Stomach (tissue), 9 donors: Measurements from ENCODE around the gene DNAJA3. TPM values are rescaled to one million over a fixed set of nuclear protein-coding genes. Genes with fewer than 3 reads are reported as not detected.
A peak's percentile ranks its signal among the peaks of the same experiment; 100 is the strongest.

ENCODE experiments used
- DNase-seq, 2 donors: peaks; one replicate each; pipeline versions ENCODE4 v3.0.0 to v3.0.0-alpha.2; 2013 to 2019
- H3K27ac ChIP-seq, 5 donors: fragments of 200-600 bp in 4 of 5; sonication (generic) in 4 of 5; one replicate each; pipeline ENCODE4 v1.5.1; 2013 to 2019; ENCODE audit warnings: mild to moderate bottlenecking in 1 of 5, moderate library complexity in 1 of 5
- H3K27me3 ChIP-seq, 3 donors: fragments of 200-600 bp; sonication (generic); one replicate each; pipeline ENCODE4 v1.5.1; 2017 to 2019; ENCODE audit warnings: mixed run types in 1 of 3
- H3K36me3 ChIP-seq, 4 donors: fragments of 200-600 bp; sonication (generic); 1 replicate in 3 of 4; 2 replicates in 1 of 4; pipeline ENCODE4 v1.5.1; 2016 to 2019
- H3K4me1 ChIP-seq, 4 donors: fragments of 200-600 bp; sonication (generic); one replicate each; pipeline ENCODE4 v1.5.1; 2016 to 2019
- H3K4me3 ChIP-seq, 4 donors: fragments of 200-600 bp; sonication (generic) in 3 of 4; one replicate each; pipeline ENCODE4 v1.5.1; 2016 to 2019; ENCODE audit warnings: mild to moderate bottlenecking in 1 of 4
- H3K9me3 ChIP-seq, 4 donors: fragments of 200-600 bp; sonication (generic); one replicate each; pipeline ENCODE4 v1.5.1; 2016 to 2019
- EP300 ChIP-seq: sonication (generic); formaldehyde crosslinking; IDR thresholded peaks from one replicate; pipeline ENCODE4 v1.6.1; 2017; ENCODE audit warnings: antibody characterized with exemption
- POLR2A ChIP-seq, 4 donors: fragments of 450-650 bp; IDR thresholded peaks; one replicate each; pipeline ENCODE4 v1.6.1; 2016; ENCODE audit warnings: antibody characterized with exemption in 4 of 4, control low read depth in 2 of 4, mild to moderate bottlenecking in 1 of 4, moderate library complexity in 1 of 4
- POLR2AphosphoS5 ChIP-seq, 3 donors: sonication (generic); formaldehyde crosslinking; IDR thresholded peaks; one replicate each; pipeline ENCODE4 v1.6.1; 2016; ENCODE audit warnings: antibody characterized with exemption in 3 of 3
- WGBS, 5 donors: extraction: QIAGEN DNeasy Blood & Tissue Kit in 3 of 5; methylation state at CpG; one replicate each; pipeline versions ENCODE4 v1.1.5 to v1.1.7; 2013 to 2018; 5-methylcytosine and 5-hydroxymethylcytosine counted together
- intact Hi-C: fragments of 100-400 bp; cut with DNase I; formaldehyde crosslinking; loops from one replicate; pipeline ENCODE4 v1.15.1; 2023; ENCODE audit warnings: low total_unique reads
- polyA plus RNA-seq, 3 donors: library from polyadenylated mRNA; stranded (reverse); fragments of 200-250 nt; gene quantifications; one replicate each; pipeline ENCODE4 v1.2.3, GENCODE V29; 2013
- total RNA-seq, 5 donors: library from RNA; depleted of rRNA; stranded (reverse); fragments of >200 nt; gene quantifications; one replicate each; pipeline versions ENCODE4 v1.1.0 to v1.2.3, GENCODE V29; 2014 to 2016
- TF ChIP-seq, protein P1 (sequence below), 7 experiments: fragments of 450-650 bp in 4 of 7; fragments of 200-600 bp in 3 of 7; sonication (generic) in 3 of 7; IDR thresholded peaks; one replicate each; pipeline ENCODE4 v1.5.1; 2016 to 2019; ENCODE audit warnings: antibody characterized with exemption in 7 of 7, control low read depth in 2 of 7, mild to moderate bottlenecking in 1 of 7
- donor health status: healthy with polysubstance abuse.
- donor health status: Bipolar disorder and iron deficiency.
- donor health status: healthy.

DNAJA3 gene
- total and polyA plus RNA-seq, 8 donors: 18.8 to 53.0 (median 29.2) TPM

DNA sequence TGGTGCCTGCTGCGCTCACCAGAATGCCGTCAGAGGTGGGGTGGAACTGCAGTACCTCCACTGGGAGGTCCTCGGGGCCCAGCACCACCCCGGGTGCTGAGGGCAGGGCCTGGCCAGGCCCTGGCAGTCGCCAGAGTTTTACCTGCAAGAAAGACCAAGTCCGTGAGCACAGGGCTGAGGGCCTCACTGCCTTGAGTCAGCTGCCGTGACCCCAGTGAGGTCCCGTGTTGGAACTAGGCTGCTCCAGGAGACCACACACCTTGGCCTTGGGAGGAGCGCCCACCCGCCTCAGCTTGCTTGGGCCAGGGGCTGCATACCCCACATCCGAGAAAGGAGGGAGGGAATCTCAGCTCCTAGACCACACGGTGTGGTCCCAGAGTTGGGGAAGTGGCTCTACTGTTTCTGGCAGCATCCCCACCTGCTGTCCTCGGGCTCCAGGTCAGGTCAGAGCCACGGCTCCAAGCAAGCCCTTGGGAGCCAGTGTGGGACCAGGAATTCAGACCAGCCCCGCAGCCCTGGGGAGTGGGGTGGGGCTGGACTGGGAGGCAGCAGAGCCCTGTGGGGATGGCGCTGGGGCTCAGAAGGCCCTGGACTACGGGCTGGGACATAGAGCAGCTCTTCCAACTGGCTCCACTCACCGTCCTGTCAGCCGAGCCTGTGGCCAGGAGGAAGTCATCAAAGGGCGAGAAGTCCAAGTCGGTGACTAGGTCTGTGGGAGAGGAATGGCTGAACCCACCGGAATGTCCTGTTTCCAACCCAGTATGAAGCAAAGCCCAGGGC is 17.9 kb upstream of the DNAJA3 start:
- intact Hi-C loops: no loop called here
- H3K36me3 ChIP-seq: peaks cover 35 to 90% (median 81%) of the 10 kb centered on the region in 4 donors

DNA sequence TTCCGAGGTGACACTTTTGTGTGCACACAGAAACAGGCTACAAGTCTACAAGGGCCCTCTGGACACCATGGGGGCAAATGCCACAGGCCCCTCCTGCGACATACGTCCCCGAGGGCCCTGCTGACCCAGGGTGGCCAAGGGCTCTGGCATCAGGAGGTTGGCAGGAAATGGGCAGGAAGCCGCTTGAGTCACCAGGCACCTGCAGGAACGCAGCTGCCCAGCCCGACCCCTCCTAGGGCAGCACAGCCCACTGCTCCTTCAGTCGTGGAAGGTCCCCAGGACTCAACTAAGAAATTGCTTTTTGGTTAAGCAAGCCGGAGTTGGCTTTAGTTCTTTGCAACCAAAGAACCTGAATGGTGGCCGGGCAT is 17.4 kb upstream of the DNAJA3 start:
- TF ChIP-seq, protein P1, sequence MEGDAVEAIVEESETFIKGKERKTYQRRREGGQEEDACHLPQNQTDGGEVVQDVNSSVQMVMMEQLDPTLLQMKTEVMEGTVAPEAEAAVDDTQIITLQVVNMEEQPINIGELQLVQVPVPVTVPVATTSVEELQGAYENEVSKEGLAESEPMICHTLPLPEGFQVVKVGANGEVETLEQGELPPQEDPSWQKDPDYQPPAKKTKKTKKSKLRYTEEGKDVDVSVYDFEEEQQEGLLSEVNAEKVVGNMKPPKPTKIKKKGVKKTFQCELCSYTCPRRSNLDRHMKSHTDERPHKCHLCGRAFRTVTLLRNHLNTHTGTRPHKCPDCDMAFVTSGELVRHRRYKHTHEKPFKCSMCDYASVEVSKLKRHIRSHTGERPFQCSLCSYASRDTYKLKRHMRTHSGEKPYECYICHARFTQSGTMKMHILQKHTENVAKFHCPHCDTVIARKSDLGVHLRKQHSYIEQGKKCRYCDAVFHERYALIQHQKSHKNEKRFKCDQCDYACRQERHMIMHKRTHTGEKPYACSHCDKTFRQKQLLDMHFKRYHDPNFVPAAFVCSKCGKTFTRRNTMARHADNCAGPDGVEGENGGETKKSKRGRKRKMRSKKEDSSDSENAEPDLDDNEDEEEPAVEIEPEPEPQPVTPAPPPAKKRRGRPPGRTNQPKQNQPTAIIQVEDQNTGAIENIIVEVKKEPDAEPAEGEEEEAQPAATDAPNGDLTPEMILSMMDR (IDR thresholded peaks at IDR 0.05): no peak
- TF ChIP-seq POLR2AphosphoS5 (IDR thresholded peaks at IDR 0.05): no peak
- no peak for TF ChIP-seq POLR2A (IDR thresholded peaks at IDR 0.05)
- no peak for TF ChIP-seq EP300
- no peak for DNase-seq
- Histone ChIP-seq H3K4me3 (no peak overlapping the region), H3K4me1 (peaks cover 14 to 54% (median 29%) of the 10 kb centered on the region in 4 donors), H3K36me3 (peaks cover 32 to 89% (median 79%) of the 10 kb centered on the region in 4 donors), H3K27ac (peak overlapping the region in 1 of 5 donors; percentile 28), H3K27me3 (no peaks in the 10 kb centered on the region), H3K9me3 (no peaks in the 10 kb centered on the region)
- 85 to 95% (median 87%) methylated on average over 10 of the region's 10 CpGs for WGBS, 5 donors
- intact Hi-C loops: no loop called here

More for the DNA sequence above, 17.9 kb upstream of the DNAJA3 start:
- H3K9me3 ChIP-seq: no peaks in the 10 kb centered on the region
- H3K4me3 ChIP-seq: no peak overlapping the region
- no peaks in the 10 kb centered on the region for H3K27me3 ChIP-seq
- DNase-seq: peak in 1 of 2 donors; percentile 26
- peak overlapping the region in 1 of 5 donors; percentile 28 for H3K27ac ChIP-seq
- peaks cover 14 to 50% (median 27%) of the 10 kb centered on the region in 4 donors for H3K4me1 ChIP-seq
- WGBS, 5 donors: 71 to 88% (median 87%) methylated on average over 11 to 22 of the region's 22 CpGs
- TF ChIP-seq POLR2AphosphoS5 (IDR thresholded peaks at IDR 0.05) (peak in 1 of 3 donors; percentile 20), POLR2A (IDR thresholded peaks at IDR 0.05) (no peak), EP300 (no peak)
- TF ChIP-seq, protein P1 (IDR thresholded peaks at IDR 0.05): no peak

DNA sequence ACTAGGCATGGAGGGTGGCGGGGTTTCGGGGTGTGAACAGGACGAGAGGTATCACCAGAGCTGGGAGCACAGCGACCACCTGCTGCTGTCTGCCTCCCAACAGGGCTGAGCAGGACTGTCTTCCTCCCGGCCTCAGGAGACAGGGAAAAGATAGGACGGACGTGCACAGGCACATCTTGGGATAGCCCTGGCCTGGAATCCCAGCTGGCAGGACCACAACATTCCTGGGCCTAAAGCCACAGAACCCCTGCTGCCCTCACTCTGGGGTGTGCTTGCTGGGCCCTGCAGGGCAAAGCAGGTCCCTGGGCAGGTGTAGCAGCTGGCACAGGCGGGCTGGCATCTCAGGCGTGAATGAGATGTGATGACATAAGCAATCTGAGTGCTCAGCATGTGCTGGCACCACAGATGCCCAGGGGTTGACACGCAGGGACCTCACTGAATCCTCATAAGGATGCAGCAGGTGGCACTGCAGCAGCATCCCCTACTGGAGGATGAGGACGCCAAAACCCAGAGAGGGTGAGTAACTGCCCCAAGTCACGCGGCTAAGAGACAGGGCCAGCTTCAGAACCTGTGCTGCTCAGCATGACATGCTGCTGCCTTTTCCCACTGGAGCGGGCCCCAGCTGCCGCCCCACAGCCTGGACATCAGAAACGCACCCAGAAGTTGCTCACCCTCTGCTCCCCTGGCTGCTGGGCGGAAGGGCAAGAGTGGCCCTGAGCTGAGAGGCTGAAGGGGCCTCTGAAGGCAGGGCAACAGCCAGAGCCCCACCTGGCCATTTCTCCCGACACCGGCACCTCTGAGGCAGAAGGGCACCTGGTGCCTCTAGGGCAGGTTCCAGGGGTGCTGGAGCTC is 16.4 kb upstream of the DNAJA3 start:
- TF ChIP-seq, protein P1 (IDR thresholded peaks at IDR 0.05): no peak
- TF ChIP-seq EP300: no peak
- Histone ChIP-seq H3K27me3 (no peaks in the 10 kb centered on the region), H3K4me1 (peaks cover 18 to 64% (median 34%) of the 10 kb centered on the region in 4 donors), H3K9me3 (no peaks in the 10 kb centered on the region), H3K27ac (no peak overlapping the region), H3K4me3 (no peak overlapping the region), H3K36me3 (peaks cover 32 to 79% (median 69%) of the 10 kb centered on the region in 4 donors)
- DNase-seq: peak in 1 of 2 donors; percentile 25
- 86 to 96% (median 90%) methylated on average over 7 to 19 of the region's 19 CpGs for WGBS, 5 donors
- intact Hi-C loops: no loop called here

DNA sequence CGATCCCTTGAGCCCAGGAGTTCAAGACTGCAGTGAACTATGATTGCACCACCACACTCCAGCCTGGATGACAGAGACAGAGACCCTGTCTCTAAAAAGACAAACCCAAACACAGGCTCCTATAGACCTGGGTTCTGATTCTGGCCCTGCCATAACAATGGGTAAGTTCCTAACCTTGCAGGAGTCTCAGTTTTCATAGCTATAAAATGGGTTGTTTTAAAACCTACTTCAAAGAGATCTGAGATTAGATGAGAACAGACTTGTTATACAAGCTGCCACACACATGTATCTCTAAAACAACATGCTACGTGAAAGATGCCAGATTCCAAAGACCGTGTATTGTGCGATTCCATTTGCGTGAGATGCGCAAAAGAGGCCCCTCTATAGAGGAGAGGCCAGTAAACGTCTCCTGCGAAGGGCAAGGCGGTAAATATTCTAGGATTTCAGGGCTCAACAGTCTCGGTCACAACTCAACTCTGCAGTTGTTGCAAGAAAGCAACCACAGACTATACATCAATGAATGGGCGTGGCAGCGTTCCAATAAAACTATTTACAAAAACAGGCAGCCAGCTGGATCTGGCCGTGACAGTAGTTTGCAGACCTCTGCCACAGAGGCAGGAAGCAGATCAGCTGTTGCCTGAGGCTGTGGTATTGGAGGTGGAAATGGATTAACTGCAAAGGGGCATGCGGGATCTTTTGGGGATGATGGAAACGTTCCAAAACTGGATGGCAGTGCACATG is 15.2 kb upstream of the DNAJA3 start:
- no peak overlapping the region for H3K4me3 ChIP-seq
- intact Hi-C loops: no loop called here
- no peaks in the 10 kb centered on the region for H3K9me3 ChIP-seq
- H3K4me1 ChIP-seq: peaks cover 30 to 76% (median 44%) of the 10 kb centered on the region in 4 donors
- peak; percentile 70 to 91 for DNase-seq
- H3K27me3 ChIP-seq: no peaks in the 10 kb centered on the region
- peaks cover 22 to 67% (median 57%) of the 10 kb centered on the region in 4 donors for H3K36me3 ChIP-seq
- peak overlapping the region in 4 of 5 donors; percentile 37 to 61 (median 51) for H3K27ac ChIP-seq
- TF ChIP-seq POLR2AphosphoS5 (IDR thresholded peaks at IDR 0.05) (peak in 2 of 3 donors; percentile 37 to 54), EP300 (no peak)
- WGBS, 5 donors: 36 to 62% (median 47%) methylated on average over 15 of the region's 15 CpGs
